ENCODE measurements around the gene MAN2A1.
A peak's percentile ranks its signal among the peaks of the same experiment; 100 is the strongest.
"Not testable (repeated sequence)": the region's sequence is repeated elsewhere in the genome, so short reads cannot be mapped to it uniquely, and the experiment has no call there.

The MAN2A1 gene

GRCh38 chr5:109876030-109876725 is 186.5 kb downstream of the MAN2A1 start:
- DNase-seq = no peak

- DNase-seq = peak; percentile 63
Observed at GRCh38 chr5:109876941-109877669, 187.4 kb downstream of the MAN2A1 start.

DNA sequence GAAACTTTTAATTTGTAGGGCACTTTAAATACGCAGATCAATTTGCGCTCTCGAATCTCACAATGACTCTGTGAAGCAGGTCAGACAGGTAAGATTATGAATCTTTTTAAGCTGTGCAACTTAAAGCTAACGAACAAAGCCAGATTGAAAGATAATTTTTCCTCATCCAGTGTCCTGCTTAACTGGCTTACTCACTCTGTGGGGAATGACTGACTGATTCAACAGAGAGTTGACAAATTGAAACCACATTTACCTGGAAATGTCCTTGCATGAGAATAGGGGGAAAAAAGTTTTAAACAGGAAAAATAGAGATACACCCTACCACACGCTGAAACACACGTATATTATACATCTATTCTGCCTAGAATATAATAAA is 187.9 kb downstream of the MAN2A1 start:
- DNase-seq = peak; percentile 21

GRCh38 chr5:109878887-109879286 is 189.2 kb downstream of the MAN2A1 start:
- no peak for DNase-seq

DNA sequence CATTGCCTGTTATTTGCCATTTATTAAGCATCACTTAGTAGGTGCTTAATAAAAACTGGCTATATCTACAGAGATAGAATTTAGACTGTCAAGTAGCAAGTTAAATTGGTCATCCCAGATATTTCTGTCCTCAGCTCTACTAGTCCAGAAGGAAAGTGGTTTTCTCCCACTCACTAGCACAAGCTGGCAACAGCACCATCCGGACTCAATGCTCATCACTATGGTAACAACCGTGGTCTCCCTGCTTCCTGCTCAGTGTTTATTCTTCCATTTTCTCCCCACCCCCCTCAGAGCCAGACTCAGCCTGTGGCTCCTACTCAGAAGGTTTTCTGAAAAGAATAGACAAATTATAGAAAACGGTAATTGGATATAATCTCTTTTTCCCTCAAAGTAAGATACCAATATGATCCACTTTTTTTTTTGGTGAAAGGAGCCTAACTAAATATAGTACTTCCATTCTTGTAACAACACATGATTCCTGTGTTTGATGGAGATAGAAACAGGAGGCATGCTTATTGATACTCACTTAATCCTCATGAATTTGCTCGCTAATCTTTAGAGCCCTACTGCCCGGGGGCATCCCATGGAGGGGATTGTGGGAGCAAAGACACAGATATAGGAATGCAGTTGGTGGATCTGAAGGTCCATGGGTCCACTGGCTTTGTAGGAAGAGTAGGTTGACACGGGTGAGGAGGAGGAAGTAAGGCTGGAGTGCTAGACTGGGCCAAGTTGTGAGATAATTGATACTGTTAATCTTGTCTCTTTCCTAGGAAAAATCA is 191.4 kb downstream of the MAN2A1 start:
- DNase-seq = peak; percentile 24

GRCh38 chr5:109882546-109882945 is 192.8 kb downstream of the MAN2A1 start:
- DNase-seq = no peak

DNA sequence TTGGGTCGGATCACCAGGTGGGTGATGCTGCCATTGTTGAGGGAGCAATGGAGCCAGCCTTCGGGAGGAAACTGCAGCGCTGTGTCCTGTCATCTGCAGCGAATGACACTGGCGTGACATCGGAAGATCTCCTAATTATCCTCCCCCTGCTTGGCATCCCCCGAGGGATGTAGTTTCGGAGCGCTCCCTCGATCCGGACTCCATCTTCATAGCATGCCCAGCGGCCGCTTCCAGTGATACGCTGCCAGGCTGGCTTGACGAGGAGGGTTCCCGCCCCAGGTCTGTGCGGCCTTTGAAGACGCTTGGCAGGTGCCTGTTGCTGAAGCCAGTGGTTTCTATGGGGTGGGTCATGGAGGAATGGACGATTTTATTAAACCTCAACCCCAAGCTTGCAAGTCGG is 194.9 kb downstream of the MAN2A1 start:
- DNase-seq = no peak

DNA sequence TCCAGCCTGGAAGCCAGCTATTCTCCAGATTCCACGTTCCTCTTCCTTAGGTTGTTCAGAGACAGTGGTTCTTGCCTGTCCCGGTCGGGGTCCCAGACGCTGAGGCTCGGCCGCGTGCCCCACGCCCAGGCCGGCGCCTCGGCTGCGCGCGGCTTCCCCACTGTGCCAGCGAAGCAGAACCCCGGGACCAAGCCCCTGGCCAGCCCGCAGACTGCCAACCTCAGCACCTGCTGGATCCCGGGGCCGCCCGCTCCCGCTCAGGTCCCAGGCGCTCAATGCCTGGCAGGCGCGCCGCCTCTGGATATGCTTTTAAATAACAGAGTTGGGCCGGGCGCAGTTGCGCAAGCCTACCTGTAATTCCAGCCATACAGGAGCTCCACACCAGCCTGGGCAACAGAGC is 195.5 kb downstream of the MAN2A1 start:
- DNase-seq = no peak

DNA sequence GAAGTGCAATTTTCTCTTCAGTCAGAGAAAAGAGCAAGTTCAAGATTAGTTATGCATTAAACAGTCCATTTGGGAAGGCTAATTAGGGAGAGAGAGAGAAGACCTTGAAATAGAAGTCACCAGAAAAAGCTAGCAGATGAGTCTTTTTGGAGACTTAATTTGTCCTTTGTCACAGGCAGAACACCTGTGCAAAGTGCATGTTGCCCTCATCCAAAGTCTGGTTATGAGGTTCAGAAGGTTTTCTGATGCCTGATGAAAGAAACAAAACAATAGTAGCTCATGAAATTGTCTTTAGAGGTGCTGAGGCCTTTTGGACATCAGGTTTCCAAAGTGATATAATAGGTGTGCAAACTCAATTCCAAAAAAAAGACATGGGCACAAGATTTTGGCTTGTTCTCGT is 199.3 kb downstream of the MAN2A1 start:
- DNase-seq = no peak

DNA sequence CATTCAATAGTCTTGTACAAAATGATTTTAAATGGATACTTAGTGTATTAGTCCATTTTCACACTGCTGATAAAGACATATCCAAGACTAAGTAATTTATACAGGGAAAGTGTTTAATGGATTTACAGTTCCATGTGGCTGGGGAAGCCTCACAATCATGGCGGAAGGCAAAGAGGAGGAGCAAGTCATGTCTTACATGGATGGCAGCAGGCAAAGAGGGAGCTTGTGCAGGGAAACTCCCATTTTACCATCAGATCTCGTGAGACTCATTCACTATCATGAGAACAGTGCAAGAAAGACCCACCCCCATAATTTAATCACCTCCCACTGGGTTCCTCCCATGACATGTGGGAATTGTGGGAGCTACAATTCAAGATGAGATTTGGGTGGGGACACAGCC is 203.5 kb downstream of the MAN2A1 start:
- DNase-seq = not testable (repeated sequence)

DNA sequence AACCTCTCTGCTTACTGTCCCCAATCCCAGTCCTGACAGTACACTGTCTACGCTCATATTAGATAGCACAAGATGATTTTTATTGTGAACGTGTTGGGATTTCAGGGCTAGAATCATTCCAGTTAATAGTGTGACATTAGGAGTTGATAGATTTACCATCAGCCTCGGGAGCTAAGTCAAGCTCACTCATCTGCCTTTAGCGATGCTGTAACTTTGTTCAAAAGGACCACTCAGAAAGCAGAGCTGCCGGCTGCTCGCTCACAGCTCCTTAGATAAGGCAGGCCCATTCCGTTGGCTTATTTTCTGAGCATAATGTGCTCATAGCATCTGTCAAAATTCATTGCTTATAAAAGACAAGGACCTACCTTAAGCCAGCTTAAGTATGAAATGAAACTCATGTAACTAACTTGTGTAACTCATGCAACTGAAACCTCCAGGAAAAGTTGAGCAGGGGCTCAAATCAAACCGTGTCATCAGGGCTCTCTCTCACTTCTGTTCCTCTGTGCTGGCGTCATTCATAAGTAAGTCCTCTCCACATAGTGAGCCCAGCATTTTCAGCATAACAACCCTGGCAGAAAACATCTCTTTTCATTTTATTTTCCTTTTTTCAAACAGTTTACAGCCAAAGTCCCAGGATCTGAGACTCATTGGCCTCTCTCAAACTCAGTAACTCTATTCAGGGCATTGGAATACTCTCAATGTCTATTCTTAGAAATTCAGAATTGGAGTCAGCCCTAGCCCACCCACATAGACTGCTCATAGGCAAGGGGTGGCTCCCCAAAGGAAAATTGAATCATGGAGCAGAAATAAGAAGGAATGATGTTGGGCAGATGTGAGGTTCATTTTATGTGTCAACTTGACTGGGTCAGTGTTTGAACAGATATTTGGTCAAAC is 208.8 kb downstream of the MAN2A1 start:
- DNase-seq = no peak

DNA sequence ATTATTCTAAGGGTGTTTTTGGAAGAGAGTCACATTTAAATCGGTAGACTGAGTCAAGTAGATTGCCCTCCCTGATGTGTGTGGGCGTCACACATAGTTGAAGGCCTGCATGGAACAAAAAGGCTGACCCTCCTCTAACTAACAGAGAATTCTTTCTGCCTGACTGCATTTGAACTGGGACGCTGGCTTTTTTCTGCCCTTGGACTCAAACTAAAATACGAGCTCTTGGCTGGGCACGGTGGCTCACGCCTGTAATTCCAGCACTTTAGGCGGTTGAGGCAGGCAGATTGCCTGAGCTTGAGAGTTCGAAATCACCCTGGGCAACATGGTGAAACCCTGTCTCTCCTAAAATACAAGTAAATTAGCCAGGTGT is 209.4 kb downstream of the MAN2A1 start:
- no peak for DNase-seq

GRCh38 chr5:109900461-109900860 is 210.7 kb downstream of the MAN2A1 start:
- DNase-seq = no peak

GRCh38 chr5:109900911-109901627 is 211.3 kb downstream of the MAN2A1 start:
- DNase-seq = no peak

DNA sequence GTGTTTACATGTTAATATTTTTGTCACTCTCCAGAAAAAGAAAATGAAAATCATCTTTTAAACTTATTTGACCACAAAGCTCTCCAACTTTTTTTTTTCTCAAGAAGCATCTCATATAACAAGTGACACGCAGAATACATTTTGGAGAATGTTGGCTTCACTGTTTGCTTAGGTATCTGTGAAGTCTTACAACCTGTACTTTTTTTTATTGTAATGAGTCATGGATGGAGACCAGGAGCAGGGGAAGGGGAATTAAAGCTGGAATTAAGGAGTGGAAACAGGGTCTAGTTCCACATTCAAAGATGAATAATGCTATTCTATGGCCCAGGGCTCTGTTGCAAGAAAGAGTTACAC is 211.9 kb downstream of the MAN2A1 start:
- no peak for DNase-seq

DNA sequence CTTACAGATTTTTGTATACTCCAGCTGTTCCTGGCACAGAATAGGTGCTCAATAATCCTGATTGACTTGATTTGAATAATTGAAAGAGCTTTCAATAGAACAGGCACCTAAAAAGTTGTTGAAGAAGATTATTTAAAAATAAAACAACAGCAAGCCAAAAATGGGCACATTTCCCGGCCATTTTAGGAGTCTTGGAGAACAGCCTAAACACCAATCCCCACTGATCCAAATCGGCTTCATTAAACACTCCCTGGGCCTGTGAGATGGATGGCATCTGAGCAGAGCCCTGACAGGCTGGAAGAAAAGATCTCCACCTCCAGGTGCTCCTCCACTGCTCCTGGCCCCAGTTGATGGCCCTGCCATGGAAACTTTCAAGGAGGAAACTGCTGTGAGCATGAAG is 213.3 kb downstream of the MAN2A1 start:
- DNase-seq = no peak

DNA sequence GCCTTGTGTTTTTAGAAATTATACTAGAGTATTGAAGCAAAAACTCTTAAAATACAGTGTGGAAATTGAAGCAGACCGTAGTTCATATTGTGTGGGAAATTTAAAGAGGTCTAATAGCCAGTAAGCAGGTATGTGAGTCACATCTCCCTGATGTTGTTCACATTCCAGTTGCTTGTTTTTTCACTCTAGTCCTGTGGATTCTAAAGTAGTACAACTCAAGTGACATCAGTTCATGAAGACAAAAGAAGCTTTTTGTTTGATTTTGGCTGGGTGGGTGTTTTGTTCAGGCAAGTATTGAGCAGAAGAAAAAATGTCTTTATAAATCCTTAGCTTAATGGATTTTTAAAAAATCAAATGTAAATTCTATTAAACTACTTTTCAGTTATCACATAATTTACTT is 216.2 kb downstream of the MAN2A1 start:
- no peak for DNase-seq

- peak; percentile 35 for DNase-seq
Observed at GRCh38 chr5:109907189-109907588, 217.5 kb downstream of the MAN2A1 start.

DNA sequence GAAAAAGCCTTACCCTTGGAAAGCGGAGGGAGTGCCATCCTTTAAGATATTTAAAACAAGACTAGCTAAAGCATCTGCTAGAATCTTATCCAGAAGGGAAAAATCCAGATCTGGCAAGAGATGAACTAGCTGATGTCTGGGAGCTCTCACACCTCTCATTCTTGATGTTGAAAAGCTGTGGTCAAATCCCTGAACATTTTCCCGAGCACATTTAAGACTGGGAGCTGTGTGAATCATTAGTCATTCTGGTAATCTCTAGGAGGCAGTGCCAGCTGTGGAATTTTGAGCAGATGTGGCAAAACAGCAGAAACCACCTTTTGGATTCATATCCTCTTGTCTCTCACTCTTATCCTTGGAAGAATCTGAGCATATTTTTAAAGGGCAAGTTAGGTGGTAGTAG is 218.0 kb downstream of the MAN2A1 start:
- DNase-seq = peak; percentile 76

DNA sequence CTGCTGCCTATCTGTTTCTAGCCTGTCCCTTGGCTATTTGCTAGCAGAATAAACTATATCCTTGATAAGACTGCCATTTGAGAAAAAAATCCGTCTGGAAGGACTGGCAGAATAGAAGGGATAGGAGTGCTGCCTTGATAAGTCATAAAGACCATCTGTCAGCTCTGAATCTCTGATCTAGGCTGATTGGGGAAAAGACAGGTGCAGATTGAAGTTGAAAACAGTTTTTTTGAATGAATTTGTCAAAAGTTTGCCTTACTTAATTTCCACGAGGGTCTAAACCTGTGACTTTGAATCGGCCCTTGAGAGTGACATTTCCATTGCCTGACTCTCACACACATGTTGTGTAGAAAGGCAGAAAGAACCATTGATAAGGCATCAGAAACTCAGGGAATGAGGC is 218.6 kb downstream of the MAN2A1 start:
- no peak for DNase-seq

DNA sequence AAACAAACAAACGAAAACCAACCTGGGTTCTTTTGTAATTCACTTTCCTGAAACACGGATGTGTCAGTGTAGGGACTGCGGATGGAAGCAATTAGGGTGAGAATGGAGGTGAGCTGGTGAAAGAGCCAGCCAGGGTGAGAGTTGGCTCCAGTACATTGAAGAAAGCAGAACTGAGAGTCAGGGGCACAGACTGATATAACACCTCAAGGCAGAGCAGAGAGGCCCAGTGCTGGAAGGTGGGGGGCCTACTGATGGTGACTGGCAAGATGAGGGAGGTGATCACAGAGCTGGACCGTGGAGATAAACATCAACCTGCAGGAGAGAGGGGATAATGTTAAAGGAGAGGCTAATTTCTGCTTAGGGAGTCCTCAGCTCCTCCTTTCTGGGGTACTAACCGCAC is 221.1 kb downstream of the MAN2A1 start:
- no peak for DNase-seq

GRCh38 chr5:109911731-109912130 is 222.0 kb downstream of the MAN2A1 start:
- peak; percentile 80 for DNase-seq

Data from fibroblast of skin of scalp (primary cell).